ENCODE results near the gene NCOA4. TPM values are rescaled to one million over a fixed set of nuclear protein-coding genes. Genes with fewer than 3 reads are reported as not detected.
"Not testable (repeated sequence)": the region's sequence is repeated elsewhere in the genome, so short reads cannot be mapped to it uniquely, and the experiment has no call there.

The NCOA4 gene
- total and polyA plus RNA-seq, 9 donors: 52.8 to 172 (median 89.4) TPM

- H3K36me3 ChIP-seq; H3K27ac ChIP-seq; intact Hi-C loops (cut with DNase I); H3K4me3 ChIP-seq; H3K9me3 ChIP-seq; H3K4me1 ChIP-seq (ENCODE audit: insufficient read depth); DNase-seq; H3K27me3 ChIP-seq: not testable (repeated sequence)
- WGBS, 3 donors: 93 to 94% (median 94%) methylated on average over 1 of the region's 2 CpGs
Observed at GRCh38 chr10:45978554-45978953, 51.9 kb downstream of the NCOA4 start.

GRCh38 chr10:45974041-45974440 lies 56.4 kb downstream of the NCOA4 start:
- DNase-seq; H3K4me1 ChIP-seq (ENCODE audit: insufficient read depth); H3K4me3 ChIP-seq; H3K9me3 ChIP-seq; H3K27ac ChIP-seq; H3K36me3 ChIP-seq; H3K27me3 ChIP-seq; intact Hi-C loops (cut with DNase I): not testable (repeated sequence)
- WGBS, 3 donors: 61 to 69% (median 64%) methylated on average over 3 of the region's 3 CpGs

GRCh38 chr10:45972813-45973169 lies 57.6 kb downstream of the NCOA4 start:
- H3K36me3 ChIP-seq; DNase-seq; H3K27ac ChIP-seq; H3K4me1 ChIP-seq (ENCODE audit: insufficient read depth); H3K9me3 ChIP-seq; intact Hi-C loops (cut with DNase I); H3K27me3 ChIP-seq: not testable (repeated sequence)
- peak overlapping the region; percentile 85 for H3K4me3 ChIP-seq
- WGBS, 3 donors: 0% methylated on average over 10 of the region's 10 CpGs

- H3K27ac ChIP-seq; H3K9me3 ChIP-seq; H3K36me3 ChIP-seq; intact Hi-C loops (cut with DNase I); H3K4me1 ChIP-seq (ENCODE audit: insufficient read depth); H3K27me3 ChIP-seq: not testable (repeated sequence)
- whole genome bisulfite sequencing, 3 donors: 0% methylated on average over 53 to 60 of the region's 60 CpGs
- peak within 1 kb of the TSS; percentile 85 for H3K4me3 ChIP-seq
- DNase-seq: peak; percentile 76 to 91 (median 79)
- TF ChIP-seq POLR2A (IDR thresholded peaks at IDR 0.05): peak; percentile 40
Observed at GRCh38 chr10:45972106-45972812, 58.2 kb downstream of the NCOA4 start, which contains the start of gene TIMM23. TSS of gene TIMM23 (plus strand) at chr10:45972489. CDS start at chr10:45972625, 136 bp downstream.

GRCh38 chr10:45971742-45972105 lies 58.7 kb downstream of the NCOA4 start:
- H3K27me3 ChIP-seq; H3K27ac ChIP-seq; H3K9me3 ChIP-seq; H3K36me3 ChIP-seq; DNase-seq; H3K4me1 ChIP-seq (ENCODE audit: insufficient read depth); intact Hi-C loops (cut with DNase I): not testable (repeated sequence)
- peak overlapping the region; percentile 85 for H3K4me3 ChIP-seq
- 0% methylated on average over 7 to 25 of the region's 25 CpGs for WGBS, 3 donors

- 43 to 55% (median 55%) methylated on average over 14 of the region's 14 CpGs for WGBS, 3 donors
- peak overlapping the region; percentile 85 for H3K4me3 ChIP-seq
- DNase-seq; H3K9me3 ChIP-seq; H3K27me3 ChIP-seq; H3K4me1 ChIP-seq (ENCODE audit: insufficient read depth); H3K27ac ChIP-seq; H3K36me3 ChIP-seq; intact Hi-C loops (cut with DNase I): not testable (repeated sequence)
Observed at GRCh38 chr10:45971019-45971418, 59.4 kb downstream of the NCOA4 start.

GRCh38 chr10:45962686-45963452 lies 67.6 kb downstream of the NCOA4 start:
- H3K36me3 ChIP-seq; H3K4me1 ChIP-seq (ENCODE audit: insufficient read depth); intact Hi-C loops (cut with DNase I); H3K4me3 ChIP-seq; H3K27ac ChIP-seq; DNase-seq; H3K9me3 ChIP-seq; H3K27me3 ChIP-seq: not testable (repeated sequence)
- WGBS, 3 donors: 73 to 84% (median 80%) methylated on average over 6 of the region's 6 CpGs

- H3K4me1 ChIP-seq (ENCODE audit: insufficient read depth); H3K36me3 ChIP-seq; DNase-seq; H3K27me3 ChIP-seq; H3K27ac ChIP-seq; H3K4me3 ChIP-seq; H3K9me3 ChIP-seq; intact Hi-C loops (cut with DNase I): not testable (repeated sequence)
- 95 to 97% (median 97%) methylated on average over 6 of the region's 6 CpGs for WGBS, 3 donors
Observed at GRCh38 chr10:45957928-45958327, 72.5 kb downstream of the NCOA4 start.

- H3K4me1 ChIP-seq (ENCODE audit: insufficient read depth); H3K9me3 ChIP-seq; H3K27me3 ChIP-seq; H3K27ac ChIP-seq; DNase-seq; intact Hi-C loops (cut with DNase I); H3K4me3 ChIP-seq; H3K36me3 ChIP-seq: not testable (repeated sequence)
- WGBS, 3 donors: 62 to 80% (median 70%) methylated on average over 3 to 6 of the region's 6 CpGs
Observed at GRCh38 chr10:45956634-45957033, 73.8 kb downstream of the NCOA4 start.

Small RNA genes within 50 kb of the gene (small RNA-seq; reads per million reads assigned to genes)
- not detected for gene SNORA74C-1

Other genes with a start within 250 kb of the NCOA4 start
- 10 to 100 TPM in 6 of 7 donors, 1 to 10 TPM in 1; 9.4 to 23.4 (median 17.4) TPM for gene AGAP4, start 183.1 kb downstream of the NCOA4 start, total RNA-seq
- gene AGAP4, start 183.1 kb downstream of the NCOA4 start, polyA plus RNA-seq: 10 to 100 TPM; 10.1 to 12.9 TPM
- gene TIMM23, start 58.1 kb downstream of the NCOA4 start, total RNA-seq: 10 to 100 TPM; 29.9 to 49.3 (median 35.1) TPM
- gene TIMM23, start 58.1 kb downstream of the NCOA4 start, polyA plus RNA-seq: 10 to 100 TPM; 30.3 to 74.4 TPM
- gene MSMB, start 15.6 kb upstream of the NCOA4 start, total RNA-seq: not detected
- gene MSMB, start 15.6 kb upstream of the NCOA4 start, polyA plus RNA-seq: not detected

Data from ovary (tissue), 9 donors.